HG03108 (cell line): ENCODE measurements around the gene ATG7.
A peak's percentile ranks its signal among the peaks of the same experiment; 100 is the strongest.
"Not testable (repeated sequence)": the region's sequence is repeated elsewhere in the genome, so short reads cannot be mapped to it uniquely, and the experiment has no call there.

Source experiments
- ATAC-seq: cut with Tn5 transposase; IDR thresholded peaks from one replicate; pipeline ENCODE4 v1.9.1; 2021; ENCODE audit warnings: moderate library complexity; ENCODE audit not compliant: unreplicated experiment

Gene ATG7

GRCh38 chr3:11291808-11292207 lies 19.6 kb downstream of the ATG7 start:
- no peak for ATAC-seq

- no peak for ATAC-seq
These were observed 24.9 kb downstream of the ATG7 start for GRCh38 chr3:11297126-11297525.

GRCh38 chr3:11300970-11301369 lies 28.8 kb downstream of the ATG7 start:
- ATAC-seq: peak; percentile 97

GRCh38 chr3:11302444-11302843 lies 30.2 kb downstream of the ATG7 start:
- ATAC-seq: no peak

- ATAC-seq: no peak
These were observed 32.0 kb downstream of the ATG7 start for GRCh38 chr3:11304175-11304574.

- no peak for ATAC-seq
These were observed 33.3 kb downstream of the ATG7 start for GRCh38 chr3:11305509-11305908.

GRCh38 chr3:11306817-11307589 lies 34.8 kb downstream of the ATG7 start:
- ATAC-seq: no peak

- ATAC-seq: no peak
These were observed 35.7 kb downstream of the ATG7 start for GRCh38 chr3:11307830-11308432.

- no peak for ATAC-seq
These were observed 38.1 kb downstream of the ATG7 start for GRCh38 chr3:11310258-11310657.

GRCh38 chr3:11312166-11312565 lies 40.0 kb downstream of the ATG7 start:
- no peak for ATAC-seq

GRCh38 chr3:11317300-11317699 lies 45.1 kb downstream of the ATG7 start:
- ATAC-seq: no peak

GRCh38 chr3:11322931-11323330 lies 50.7 kb downstream of the ATG7 start:
- ATAC-seq: no peak

GRCh38 chr3:11323813-11324212 lies 51.6 kb downstream of the ATG7 start:
- no peak for ATAC-seq

- ATAC-seq: no peak
These were observed 55.4 kb downstream of the ATG7 start for GRCh38 chr3:11327619-11328018.

GRCh38 chr3:11328196-11328945 lies 56.2 kb downstream of the ATG7 start:
- no peak for ATAC-seq

GRCh38 chr3:11329777-11330176 lies 57.6 kb downstream of the ATG7 start:
- no peak for ATAC-seq

- ATAC-seq: no peak
These were observed 58.9 kb downstream of the ATG7 start for GRCh38 chr3:11331101-11331500.

GRCh38 chr3:11335056-11335608 lies 62.9 kb downstream of the ATG7 start:
- ATAC-seq: no peak

- no peak for ATAC-seq
These were observed 67.3 kb downstream of the ATG7 start for GRCh38 chr3:11339541-11339940.

- no peak for ATAC-seq
These were observed 74.2 kb downstream of the ATG7 start for GRCh38 chr3:11346416-11346815.

GRCh38 chr3:11348877-11349276 lies 76.7 kb downstream of the ATG7 start:
- not testable (repeated sequence) for ATAC-seq

- ATAC-seq: no peak
These were observed 77.2 kb downstream of the ATG7 start for GRCh38 chr3:11349446-11349845.
